Memory B cell (primary cell): ENCODE results near the gene CACYBP.
"Not testable (repeated sequence)": the region's sequence is repeated elsewhere in the genome, so short reads cannot be mapped to it uniquely, and the experiment has no call there.

Experiments
- ATAC-seq: fragments of 150-1000 bp; cut with Tn5 transposase; 2 replicates; pipeline ENCODE4 v1.10.0; 2021; ENCODE audit warnings: low read depth, mild to moderate bottlenecking, moderate library complexity
- DNase-seq, 2 donors: peaks; one replicate each; pipeline ENCODE4 v3.0.0; 2022; ENCODE audit warnings: low spot score in 2 of 2
- H3K27ac Mint-ChIP-seq: one replicate; pipeline ENCODE4 v1.8.0; 2022; ENCODE audit warnings: mild to moderate bottlenecking, moderate library complexity, mixed read lengths
- H3K27me3 Mint-ChIP-seq: one replicate; pipeline ENCODE4 v1.8.0; 2022; ENCODE audit warnings: mixed read lengths
- H3K36me3 Mint-ChIP-seq: one replicate; pipeline ENCODE4 v1.8.0; 2022; ENCODE audit warnings: mild to moderate bottlenecking, mixed read lengths
- H3K4me1 Mint-ChIP-seq: one replicate; pipeline ENCODE4 v1.8.0; 2022; ENCODE audit warnings: mixed read lengths
- H3K4me3 Mint-ChIP-seq: one replicate; pipeline ENCODE4 v1.8.0; 2022; ENCODE audit warnings: mild to moderate bottlenecking, moderate library complexity, mixed read lengths
- H3K9me3 Mint-ChIP-seq: one replicate; pipeline ENCODE4 v1.8.0; 2022; ENCODE audit warnings: mixed read lengths

Gene CACYBP

DNA sequence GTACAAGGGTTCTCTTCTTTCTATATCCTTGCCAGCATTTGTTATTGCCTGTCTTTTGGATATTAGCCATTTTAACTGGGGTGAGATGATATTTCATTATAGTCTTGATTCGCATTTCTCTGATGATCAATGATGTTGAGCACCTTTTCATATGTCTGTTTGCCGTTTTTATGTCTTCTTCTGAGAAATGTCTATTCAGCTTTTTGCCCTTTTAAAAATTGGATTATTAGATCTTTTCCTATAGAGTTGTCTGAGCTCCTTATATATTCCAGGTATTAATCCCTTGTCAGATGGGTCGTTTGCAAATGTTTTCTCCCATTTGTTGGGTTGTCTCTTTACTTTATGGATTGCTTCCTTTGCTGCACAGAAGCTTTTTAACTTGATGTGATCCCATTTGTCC lies 42.9 kb downstream of the CACYBP start:
- H3K27ac Mint-ChIP-seq = no peak overlapping the region
- no peaks in the 10 kb centered on the region for H3K36me3 Mint-ChIP-seq
- H3K4me3 Mint-ChIP-seq = no peak overlapping the region
- DNase-seq = no peak
- H3K27me3 Mint-ChIP-seq = peaks cover 8% of the 10 kb centered on the region
- no peaks in the 10 kb centered on the region for H3K4me1 Mint-ChIP-seq
- H3K9me3 Mint-ChIP-seq = no peaks in the 10 kb centered on the region
- ATAC-seq = no peak

DNA sequence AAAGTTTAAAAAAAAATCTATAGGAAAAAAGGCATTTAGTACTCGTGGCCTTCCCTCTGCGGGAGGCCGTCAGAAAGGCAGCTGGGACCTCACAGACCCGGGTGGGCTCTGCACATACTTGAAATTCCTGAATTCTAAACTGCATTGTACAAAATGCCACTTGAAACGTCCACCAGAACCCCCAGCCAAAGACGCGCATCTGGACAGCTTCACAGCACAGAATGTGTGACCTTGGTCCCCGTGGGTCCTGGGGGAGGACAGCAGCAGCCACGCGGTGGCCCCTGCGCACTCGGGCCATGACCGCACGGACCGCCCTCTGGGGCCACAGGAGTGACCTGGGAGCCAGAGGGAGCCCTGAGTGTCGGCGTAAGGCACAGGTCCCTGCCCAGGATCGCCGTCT lies 44.1 kb downstream of the CACYBP start:
- no peaks in the 10 kb centered on the region for H3K36me3 Mint-ChIP-seq
- H3K27me3 Mint-ChIP-seq = peaks cover 11% of the 10 kb centered on the region
- no peak overlapping the region for H3K27ac Mint-ChIP-seq
- no peaks in the 10 kb centered on the region for H3K9me3 Mint-ChIP-seq
- ATAC-seq (no peak), DNase-seq (no peak)
- no peaks in the 10 kb centered on the region for H3K4me1 Mint-ChIP-seq
- H3K4me3 Mint-ChIP-seq = no peak overlapping the region

DNA sequence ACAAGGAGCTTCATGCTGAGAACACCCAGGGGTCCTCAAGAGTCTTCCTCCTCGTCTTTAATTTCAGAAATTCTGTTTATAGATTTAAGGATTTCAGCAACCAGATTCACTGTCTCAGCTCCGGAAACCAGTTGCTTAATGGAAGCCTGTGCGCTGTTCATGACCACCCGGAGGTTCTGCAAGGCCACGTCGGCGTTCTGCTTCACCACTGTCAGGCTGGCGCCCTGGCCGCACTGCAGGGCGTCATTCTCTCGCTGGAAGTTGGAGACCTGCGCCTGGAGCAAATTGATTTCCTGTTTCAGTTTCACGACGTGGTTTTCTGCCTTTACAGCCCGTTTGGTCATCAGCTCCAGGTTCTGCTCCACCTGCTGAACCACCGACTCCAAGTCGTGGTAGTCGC lies 44.8 kb downstream of the CACYBP start:
- H3K4me1 Mint-ChIP-seq, H3K4me3 Mint-ChIP-seq, H3K36me3 Mint-ChIP-seq, ATAC-seq, H3K27ac Mint-ChIP-seq, H3K9me3 Mint-ChIP-seq, DNase-seq: not testable (repeated sequence)
- peaks cover 17% of the 10 kb centered on the region for H3K27me3 Mint-ChIP-seq

DNA sequence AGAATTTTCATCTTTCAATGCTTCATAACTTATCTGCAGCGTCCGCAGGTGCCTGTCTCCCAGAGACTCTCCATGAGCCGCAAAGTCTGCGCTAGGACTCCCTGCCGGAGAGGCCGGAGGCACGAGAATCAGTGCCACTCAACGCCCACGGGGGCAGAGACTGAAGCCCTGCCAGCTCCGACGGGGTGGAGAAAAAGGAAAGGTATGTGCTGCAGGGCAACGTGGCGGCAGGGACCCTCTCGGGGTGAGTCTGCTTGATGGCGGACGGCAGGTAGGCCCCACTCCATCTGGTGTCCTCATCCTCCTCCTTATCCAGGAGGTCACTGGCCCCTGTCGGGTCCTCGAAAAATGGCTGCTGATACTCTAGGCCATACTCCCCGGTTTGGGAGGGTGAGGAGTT lies 45.4 kb downstream of the CACYBP start:
- Mint-ChIP-seq H3K27me3 (peaks cover 18% of the 10 kb centered on the region), H3K4me1 (no peaks in the 10 kb centered on the region), H3K36me3 (no peaks in the 10 kb centered on the region), H3K27ac (no peak overlapping the region), H3K9me3 (no peaks in the 10 kb centered on the region), H3K4me3 (no peak overlapping the region)
- DNase-seq (no peak), ATAC-seq (no peak)

DNA sequence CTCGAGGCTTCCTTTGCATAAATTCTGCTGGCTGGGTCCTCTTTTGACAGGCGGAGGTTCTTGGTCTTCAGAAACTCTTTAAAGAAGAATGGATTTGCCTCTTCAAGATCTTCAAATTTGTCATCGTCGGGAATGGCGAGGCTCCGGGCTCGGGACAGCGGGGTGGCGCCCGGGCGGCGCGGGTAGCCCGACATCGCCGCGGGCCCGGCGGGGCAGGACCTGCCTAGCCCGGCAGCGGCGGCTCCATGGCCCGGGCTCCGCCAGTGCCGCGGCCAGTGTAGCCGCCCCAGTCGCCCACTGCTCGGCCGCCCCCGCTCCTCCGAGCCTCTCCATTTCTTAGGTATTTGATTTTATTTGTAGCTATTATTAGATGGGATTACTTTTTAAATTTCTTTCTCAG lies 45.8 kb downstream of the CACYBP start:
- no peak for ATAC-seq
- no peaks in the 10 kb centered on the region for H3K9me3 Mint-ChIP-seq
- peaks cover 18% of the 10 kb centered on the region for H3K27me3 Mint-ChIP-seq
- no peaks in the 10 kb centered on the region for H3K4me1 Mint-ChIP-seq
- no peak for DNase-seq
- no peaks in the 10 kb centered on the region for H3K36me3 Mint-ChIP-seq
- no peak overlapping the region for H3K27ac Mint-ChIP-seq
- no peak overlapping the region for H3K4me3 Mint-ChIP-seq

DNA sequence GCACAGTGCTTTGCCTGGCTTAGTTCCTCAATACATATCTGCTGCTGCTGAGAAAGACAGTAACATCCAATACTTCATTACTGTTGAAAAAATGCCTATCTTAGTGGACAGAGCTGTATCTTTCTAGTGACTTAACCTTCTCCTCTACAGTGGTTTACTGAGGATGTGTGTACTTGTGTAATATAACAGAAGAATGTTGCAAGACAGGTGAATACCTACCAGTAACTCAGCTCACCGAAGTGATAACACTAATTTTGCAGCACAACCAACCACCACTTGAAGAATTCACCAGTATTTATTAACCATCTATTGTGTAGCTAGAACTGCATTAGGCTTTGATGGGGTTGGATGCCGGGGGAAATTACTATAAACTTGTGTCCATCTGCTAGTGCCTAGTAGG lies 51.2 kb downstream of the CACYBP start:
- Mint-ChIP-seq H3K4me1 (no peaks in the 10 kb centered on the region), H3K4me3 (no peak overlapping the region), H3K9me3 (no peaks in the 10 kb centered on the region), H3K27ac (no peak overlapping the region), H3K36me3 (no peaks in the 10 kb centered on the region), H3K27me3 (peaks cover 29% of the 10 kb centered on the region)
- DNase-seq = no peak
- no peak for ATAC-seq

DNA sequence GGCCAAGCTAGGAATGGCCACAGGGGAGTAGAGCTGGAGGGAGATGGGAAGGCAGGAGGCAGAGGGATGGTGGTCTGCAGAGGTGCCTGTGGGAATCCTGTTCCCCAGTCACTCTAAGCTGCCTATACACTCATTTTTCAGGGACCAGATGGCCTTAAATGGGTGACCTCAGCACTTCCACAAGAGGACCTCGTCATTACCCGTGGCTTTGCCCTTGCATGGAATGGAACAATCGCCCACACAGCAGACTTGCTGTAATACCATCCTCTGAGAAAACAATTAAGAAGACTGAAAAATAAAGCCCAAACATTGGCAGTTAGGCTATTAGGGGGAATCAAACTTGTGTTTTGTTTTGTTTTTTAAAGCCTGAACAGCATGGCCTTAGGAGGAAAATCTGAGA lies 55.0 kb downstream of the CACYBP start:
- peaks cover 3% of the 10 kb centered on the region for H3K36me3 Mint-ChIP-seq
- peaks cover 21% of the 10 kb centered on the region for H3K27me3 Mint-ChIP-seq
- H3K27ac Mint-ChIP-seq = no peak overlapping the region
- DNase-seq = no peak
- H3K9me3 Mint-ChIP-seq = peaks cover 4% of the 10 kb centered on the region
- no peak overlapping the region for H3K4me3 Mint-ChIP-seq
- no peaks in the 10 kb centered on the region for H3K4me1 Mint-ChIP-seq
- no peak for ATAC-seq
